Progenitor cell of endocrine pancreas (in vitro differentiated cells): Measurements from ENCODE around the gene KCTD11. TPM values are rescaled to one million over a fixed set of nuclear protein-coding genes. Genes with fewer than 3 reads are reported as not detected.

Experiments used
- DNase-seq: peaks from one replicate; pipeline ENCODE4 v3.0.0; 2021; ENCODE audit warnings: low spot score; ENCODE audit not compliant: unreplicated experiment
- H3K27ac Mint-ChIP-seq: 2 replicates; pipeline ENCODE4 v1.8.0; 2021; ENCODE audit warnings: mild to moderate bottlenecking, moderate library complexity, mixed read lengths
- H3K27me3 Mint-ChIP-seq: 2 replicates; pipeline ENCODE4 v1.8.0; 2021; ENCODE audit warnings: mixed read lengths
- H3K36me3 Mint-ChIP-seq: 2 replicates; pipeline ENCODE4 v1.8.0; 2022; ENCODE audit warnings: mixed read lengths; ENCODE audit not compliant: insufficient read depth
- H3K4me1 Mint-ChIP-seq: 2 replicates; pipeline ENCODE4 v1.8.0; 2021; ENCODE audit warnings: low read depth, mixed read lengths
- H3K4me3 Mint-ChIP-seq: 2 replicates; pipeline ENCODE4 v1.8.0; 2021; ENCODE audit warnings: low read depth, mild to moderate bottlenecking, moderate library complexity, mixed read lengths
- H3K9me3 Mint-ChIP-seq: 2 replicates; pipeline ENCODE4 v1.8.0; 2021; ENCODE audit warnings: low read depth, mixed read lengths
- total RNA-seq: library from RNA; stranded (reverse); gene quantifications from 2 replicates; pipeline ENCODE4 v1.2.1, GENCODE V29; 2021
- TF ChIP-seq, protein P1 (sequence below): fragments of 200-600 bp; sonication (generic); IDR thresholded peaks from one replicate; pipeline ENCODE4 v1.5.0; 2021; ENCODE audit warnings: antibody characterized with exemption, mild to moderate bottlenecking; ENCODE audit not compliant: unreplicated experiment

KCTD11 gene
- total RNA-seq, 1 donor from 2014 or later, result 12.4 TPM

DNA sequence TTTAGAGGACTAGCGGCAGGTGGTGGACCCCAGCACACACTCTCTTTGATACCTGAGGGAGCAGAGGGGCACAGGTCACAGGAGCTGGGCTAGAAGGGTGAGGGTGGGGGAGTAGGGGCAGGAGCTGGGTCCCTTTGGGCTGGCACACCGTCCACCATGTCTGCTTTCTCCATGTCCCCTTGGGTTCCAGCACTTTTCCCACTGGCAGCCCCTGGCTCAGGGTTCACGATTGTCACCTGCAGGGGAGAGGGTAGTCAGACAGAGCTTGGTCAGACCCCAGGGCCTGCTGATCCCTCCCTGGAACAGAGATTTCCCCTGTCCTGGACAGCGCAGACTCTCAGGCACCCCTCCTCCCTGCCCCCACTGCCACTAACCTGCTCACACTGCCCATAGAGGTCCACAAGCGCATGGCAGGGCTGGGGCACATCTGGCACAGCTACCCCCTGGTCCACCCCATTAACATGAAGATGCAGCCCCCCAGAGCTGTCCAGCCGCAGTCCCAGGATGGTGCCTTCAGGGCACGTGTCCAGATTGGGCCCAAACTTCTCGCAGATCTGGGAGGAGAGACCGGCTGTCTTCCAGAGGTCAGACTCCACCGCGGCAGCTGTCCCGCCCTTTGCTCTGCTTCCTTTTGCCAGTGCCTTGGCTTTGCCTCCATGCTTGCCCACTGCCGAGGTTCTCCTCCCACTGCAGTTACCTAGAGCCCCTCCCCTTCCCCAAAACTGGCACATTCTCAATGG lies 33.7 kb upstream of the KCTD11 start:
- Mint-ChIP-seq H3K27ac (no peak overlapping the region), H3K4me3 (no peak overlapping the region), H3K4me1 (peaks cover 9% of the 10 kb centered on the region), H3K36me3 (peaks cover 8% of the 10 kb centered on the region), H3K9me3 (no peaks in the 10 kb centered on the region), H3K27me3 (no peaks in the 10 kb centered on the region)
- TF ChIP-seq, protein P1, sequence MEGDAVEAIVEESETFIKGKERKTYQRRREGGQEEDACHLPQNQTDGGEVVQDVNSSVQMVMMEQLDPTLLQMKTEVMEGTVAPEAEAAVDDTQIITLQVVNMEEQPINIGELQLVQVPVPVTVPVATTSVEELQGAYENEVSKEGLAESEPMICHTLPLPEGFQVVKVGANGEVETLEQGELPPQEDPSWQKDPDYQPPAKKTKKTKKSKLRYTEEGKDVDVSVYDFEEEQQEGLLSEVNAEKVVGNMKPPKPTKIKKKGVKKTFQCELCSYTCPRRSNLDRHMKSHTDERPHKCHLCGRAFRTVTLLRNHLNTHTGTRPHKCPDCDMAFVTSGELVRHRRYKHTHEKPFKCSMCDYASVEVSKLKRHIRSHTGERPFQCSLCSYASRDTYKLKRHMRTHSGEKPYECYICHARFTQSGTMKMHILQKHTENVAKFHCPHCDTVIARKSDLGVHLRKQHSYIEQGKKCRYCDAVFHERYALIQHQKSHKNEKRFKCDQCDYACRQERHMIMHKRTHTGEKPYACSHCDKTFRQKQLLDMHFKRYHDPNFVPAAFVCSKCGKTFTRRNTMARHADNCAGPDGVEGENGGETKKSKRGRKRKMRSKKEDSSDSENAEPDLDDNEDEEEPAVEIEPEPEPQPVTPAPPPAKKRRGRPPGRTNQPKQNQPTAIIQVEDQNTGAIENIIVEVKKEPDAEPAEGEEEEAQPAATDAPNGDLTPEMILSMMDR, result no peak
- no peak for DNase-seq

DNA sequence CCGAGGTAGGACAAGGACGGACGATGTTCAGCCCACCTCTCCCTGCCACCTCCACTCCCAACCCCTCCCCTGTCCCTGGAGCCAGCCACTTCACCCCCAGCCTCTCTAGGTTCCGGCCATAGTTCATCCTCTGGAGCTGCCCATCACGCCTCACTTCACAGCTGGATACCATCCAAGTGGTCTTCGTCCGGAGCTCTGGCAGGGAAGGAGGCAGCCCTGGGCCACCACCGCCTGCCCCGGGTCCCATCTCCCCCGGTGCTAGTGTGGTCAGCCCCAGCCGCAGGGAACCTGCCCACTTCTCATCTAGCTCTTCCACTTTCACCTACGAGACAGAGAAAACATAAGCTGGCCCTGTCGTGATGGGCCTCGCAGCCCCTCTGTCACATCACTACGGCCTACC lies 30.5 kb upstream of the KCTD11 start:
- peaks cover 11% of the 10 kb centered on the region for H3K36me3 Mint-ChIP-seq
- H3K27me3 Mint-ChIP-seq, result no peaks in the 10 kb centered on the region
- no peak overlapping the region for H3K27ac Mint-ChIP-seq
- H3K9me3 Mint-ChIP-seq, result no peaks in the 10 kb centered on the region
- TF ChIP-seq, protein P1, result no peak
- H3K4me1 Mint-ChIP-seq, result peaks cover under 1% of the 10 kb centered on the region
- no peak for DNase-seq
- H3K4me3 Mint-ChIP-seq, result no peak overlapping the region

DNA sequence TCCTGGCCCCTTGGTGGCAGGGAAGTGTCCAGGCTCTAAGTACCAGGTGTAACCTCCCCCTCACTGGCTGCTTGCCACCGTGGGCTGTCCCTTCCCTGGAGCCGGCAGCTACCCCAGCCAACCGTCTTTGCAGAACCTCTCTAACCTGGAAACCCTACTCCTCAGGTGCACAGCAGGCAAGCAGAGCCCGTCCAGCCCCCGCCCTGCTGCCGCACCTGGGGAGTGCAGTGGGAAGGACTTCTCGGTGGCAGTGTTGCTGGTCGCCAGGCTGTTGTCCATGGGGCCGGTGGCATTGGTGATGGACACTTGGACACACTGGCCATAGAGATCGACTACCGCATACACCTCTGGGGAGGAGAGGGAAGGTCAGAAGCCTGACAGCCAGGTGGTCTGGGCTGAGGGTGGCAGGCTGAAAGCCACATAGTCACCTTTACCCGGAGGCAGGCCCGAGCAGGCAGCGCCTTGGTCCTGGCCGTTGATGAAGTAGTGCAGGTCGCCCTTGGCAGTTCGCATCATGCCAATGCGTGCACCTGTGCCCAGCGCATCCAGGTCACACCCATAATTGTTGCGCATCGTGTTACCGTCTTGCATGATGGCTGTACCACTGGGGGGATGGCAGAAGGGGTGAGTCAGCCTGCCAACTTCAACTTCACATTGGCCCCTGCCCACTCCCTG lies 29.3 kb upstream of the KCTD11 start:
- peaks cover 9% of the 10 kb centered on the region for H3K36me3 Mint-ChIP-seq
- H3K9me3 Mint-ChIP-seq, result no peaks in the 10 kb centered on the region
- H3K27me3 Mint-ChIP-seq, result no peaks in the 10 kb centered on the region

DNA sequence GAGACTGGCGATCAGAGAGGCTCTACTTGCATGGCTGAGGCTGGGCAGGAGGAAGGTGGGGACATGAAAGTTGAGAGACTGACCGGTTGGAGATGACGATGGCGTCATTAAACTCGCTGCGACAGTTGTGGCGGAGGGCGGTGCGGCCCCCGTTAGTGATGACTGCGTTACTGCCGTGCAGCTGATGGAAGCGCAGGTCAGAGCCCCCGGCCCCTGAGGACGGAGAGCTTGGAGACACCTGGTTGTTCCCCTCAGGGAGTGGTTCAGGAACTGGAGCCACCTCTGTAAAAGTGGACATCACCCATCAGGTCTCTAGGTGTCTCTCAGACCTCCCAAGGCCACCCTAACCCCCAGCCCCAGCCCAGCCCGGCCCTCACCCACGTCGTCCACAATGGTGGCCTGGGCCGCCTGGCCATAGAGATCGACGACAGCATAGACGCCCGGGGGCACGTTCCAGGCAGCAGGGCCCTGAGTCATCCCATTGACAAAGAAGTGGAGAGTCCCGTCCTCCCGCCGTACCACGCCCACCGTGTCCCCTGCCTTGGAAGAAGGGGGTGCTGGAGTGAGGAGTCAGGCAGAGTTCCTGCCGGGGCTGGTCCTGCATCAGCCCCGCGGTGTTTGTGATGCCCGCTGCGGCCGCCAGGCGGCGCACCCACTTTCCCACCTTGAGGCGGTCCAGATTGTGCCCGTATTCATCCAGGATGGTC lies 28.1 kb upstream of the KCTD11 start:
- H3K4me3 Mint-ChIP-seq, result no peak overlapping the region
- no peak overlapping the region for H3K27ac Mint-ChIP-seq
- no peaks in the 10 kb centered on the region for H3K9me3 Mint-ChIP-seq
- TF ChIP-seq, protein P1, result peak; percentile 83
- peak; percentile 69 for DNase-seq
- H3K4me1 Mint-ChIP-seq, result peaks cover 11% of the 10 kb centered on the region
- no peaks in the 10 kb centered on the region for H3K27me3 Mint-ChIP-seq
- peaks cover 9% of the 10 kb centered on the region for H3K36me3 Mint-ChIP-seq

More for the DNA sequence above, 29.3 kb upstream of the KCTD11 start:
- Mint-ChIP-seq H3K4me3 (no peak overlapping the region), H3K27ac (no peak overlapping the region), H3K4me1 (no peaks in the 10 kb centered on the region)
- TF ChIP-seq, protein P1, result no peak
- no peak for DNase-seq

DNA sequence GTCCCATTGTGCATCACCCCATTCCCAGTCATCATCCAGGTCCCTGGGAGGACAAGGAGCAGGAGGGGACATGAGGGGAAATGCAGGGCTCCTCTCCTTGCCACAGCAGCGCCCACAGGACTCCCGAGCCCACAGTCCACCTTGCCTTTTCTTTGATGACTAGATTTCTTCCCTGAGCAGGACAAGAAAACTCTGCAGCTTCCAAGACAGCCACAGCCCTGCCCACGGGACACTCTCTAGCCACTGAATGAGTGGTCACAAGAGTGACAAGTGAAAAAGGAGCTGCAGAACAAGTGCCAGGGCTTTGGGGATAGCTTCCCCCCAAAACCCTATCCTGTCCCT lies 27.6 kb upstream of the KCTD11 start:
- no peak for DNase-seq
- peaks cover 9% of the 10 kb centered on the region for H3K36me3 Mint-ChIP-seq
- H3K4me3 Mint-ChIP-seq, result no peak overlapping the region
- TF ChIP-seq, protein P1, result peak; percentile 2
- peaks cover 11% of the 10 kb centered on the region for H3K4me1 Mint-ChIP-seq
- no peaks in the 10 kb centered on the region for H3K9me3 Mint-ChIP-seq
- no peak overlapping the region for H3K27ac Mint-ChIP-seq
- H3K27me3 Mint-ChIP-seq, result no peaks in the 10 kb centered on the region
